Right renal pelvis (tissue), 4 donors: Measurements from ENCODE around the gene QRFP. TPM values are rescaled to one million over a fixed set of nuclear protein-coding genes. Genes with fewer than 3 reads are reported as not detected.
A peak's percentile ranks its signal among the peaks of the same experiment; 100 is the strongest.

Experiments
- DNase-seq, 4 donors: peaks; one replicate each; pipeline ENCODE4 v3.0.0-alpha.2; 2013; ENCODE audit warnings: low read depth in 4 of 4, low spot score in 3 of 4, missing footprints in 1 of 4
- polyA plus RNA-seq, 4 donors: library from polyadenylated mRNA; unstranded; fragments of 120-200 nt; gene quantifications; one replicate each; pipeline ENCODE4 v1.2.1, GENCODE V29; 2013; ENCODE audit not compliant: insufficient read length in 4 of 4

Gene QRFP
- polyA plus RNA-seq, 4 donors = 0.27 to 0.38 (median 0.30) TPM

DNA sequence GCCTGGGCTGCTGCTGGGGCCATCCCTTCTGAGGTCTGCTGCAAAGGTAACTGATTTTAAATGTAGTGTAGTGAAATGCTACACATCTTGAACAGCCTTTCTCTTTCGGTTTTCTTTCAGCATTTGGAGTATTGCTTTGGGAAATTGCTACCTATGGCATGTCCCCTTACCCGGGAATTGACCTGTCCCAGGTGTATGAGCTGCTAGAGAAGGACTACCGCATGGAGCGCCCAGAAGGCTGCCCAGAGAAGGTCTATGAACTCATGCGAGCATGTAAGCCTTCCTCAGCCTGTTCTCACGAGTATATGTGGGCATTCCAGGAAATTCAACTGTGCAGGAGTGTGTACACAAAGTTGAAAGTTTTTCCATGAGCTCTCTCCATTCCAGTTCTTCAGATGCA, 18.3 kb downstream of the QRFP start:
- DNase-seq = no peak

DNA sequence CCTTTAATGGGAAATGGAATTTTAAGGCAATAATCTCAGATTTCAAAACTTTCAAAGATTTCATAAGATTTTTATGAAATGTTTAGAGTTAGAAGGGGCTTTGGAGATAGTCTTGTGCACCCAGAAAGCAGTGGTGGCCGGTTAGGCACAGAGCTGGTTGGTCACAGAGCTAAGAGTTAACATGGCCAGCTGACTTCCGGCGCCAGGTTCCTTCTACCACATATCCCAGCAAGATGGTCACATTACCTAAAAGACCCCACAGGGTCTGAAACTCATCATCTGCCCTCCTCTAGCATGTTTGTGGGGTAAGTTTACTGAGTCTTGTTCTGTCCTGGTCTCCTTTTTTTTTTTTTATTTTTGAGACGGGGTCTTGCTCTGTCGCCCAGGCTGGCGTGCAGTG, 19.3 kb downstream of the QRFP start:
- DNase-seq = no peak

DNA sequence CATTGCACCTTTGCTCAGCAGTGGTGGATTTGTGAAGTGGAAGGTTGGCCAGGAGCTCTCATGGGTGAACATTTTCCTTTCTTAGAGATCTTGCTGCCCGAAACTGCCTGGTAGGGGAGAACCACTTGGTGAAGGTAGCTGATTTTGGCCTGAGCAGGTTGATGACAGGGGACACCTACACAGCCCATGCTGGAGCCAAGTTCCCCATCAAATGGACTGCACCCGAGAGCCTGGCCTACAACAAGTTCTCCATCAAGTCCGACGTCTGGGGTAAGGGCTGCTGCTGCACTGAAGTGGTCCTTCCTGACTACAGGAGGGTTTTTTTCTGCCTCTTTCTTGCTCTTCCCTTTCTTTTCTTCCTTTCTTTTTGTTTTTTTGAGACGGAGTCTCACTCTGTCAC, 21.8 kb downstream of the QRFP start:
- no peak for DNase-seq

DNA sequence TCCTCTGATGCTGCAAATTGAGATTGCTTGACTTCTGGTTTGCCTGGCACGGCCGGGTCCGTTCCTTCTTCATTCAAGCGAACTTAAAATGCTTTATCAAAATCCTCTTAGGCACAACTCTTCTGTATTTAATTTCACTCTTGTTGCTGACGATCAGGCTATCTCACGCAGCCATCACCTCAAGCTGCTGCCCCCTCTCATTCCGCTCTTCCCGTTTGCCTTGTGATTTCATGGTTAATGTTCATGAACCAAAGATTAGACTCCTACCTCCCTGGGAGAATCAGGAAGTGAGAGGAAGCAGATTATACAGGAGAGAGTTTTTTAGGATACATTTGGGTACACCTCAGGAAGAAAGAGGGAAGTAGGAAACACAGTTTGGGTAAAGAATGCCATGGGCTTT, 22.6 kb downstream of the QRFP start:
- DNase-seq = no peak

DNA sequence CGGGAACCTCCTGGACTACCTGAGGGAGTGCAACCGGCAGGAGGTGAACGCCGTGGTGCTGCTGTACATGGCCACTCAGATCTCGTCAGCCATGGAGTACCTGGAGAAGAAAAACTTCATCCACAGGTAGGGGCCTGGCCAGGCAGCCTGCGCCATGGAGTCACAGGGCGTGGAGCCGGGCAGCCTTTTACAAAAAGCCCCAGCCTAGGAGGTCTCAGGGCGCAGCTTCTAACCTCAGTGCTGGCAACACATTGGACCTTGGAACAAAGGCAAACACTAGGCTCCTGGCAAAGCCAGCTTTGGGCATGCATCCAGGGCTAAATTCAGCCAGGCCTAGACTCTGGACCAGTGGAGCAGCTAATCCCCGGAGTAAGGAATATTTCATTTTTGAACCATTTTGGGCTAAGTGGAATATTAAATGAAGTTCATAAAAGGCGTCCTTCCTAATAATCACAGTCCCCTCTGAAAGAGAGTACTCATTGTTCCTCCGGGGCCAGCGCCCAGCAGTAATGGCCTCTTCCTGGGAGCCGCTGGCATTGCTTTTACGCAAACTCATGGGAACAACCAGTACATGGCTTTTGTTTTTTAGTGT, 23.6 kb downstream of the QRFP start:
- DNase-seq = no peak

DNA sequence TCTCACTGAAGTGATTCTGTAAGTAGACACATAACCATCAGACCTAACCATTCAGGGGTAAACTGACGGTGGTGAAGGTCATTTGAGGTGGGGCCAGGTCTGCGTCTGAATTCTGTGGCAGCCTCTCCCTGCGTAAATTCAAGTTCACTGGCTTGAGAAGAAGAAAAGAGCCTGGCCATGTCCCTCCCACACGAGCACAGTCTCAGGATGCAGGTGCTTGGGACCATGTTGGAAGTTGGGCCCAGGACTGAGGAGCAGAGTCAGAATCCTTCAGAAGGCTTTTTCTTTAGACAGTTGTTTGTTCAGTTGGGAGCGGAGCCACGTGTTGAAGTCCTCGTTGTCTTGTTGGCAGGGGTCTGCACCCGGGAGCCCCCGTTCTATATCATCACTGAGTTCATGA, 24.1 kb downstream of the QRFP start:
- DNase-seq = no peak

DNA sequence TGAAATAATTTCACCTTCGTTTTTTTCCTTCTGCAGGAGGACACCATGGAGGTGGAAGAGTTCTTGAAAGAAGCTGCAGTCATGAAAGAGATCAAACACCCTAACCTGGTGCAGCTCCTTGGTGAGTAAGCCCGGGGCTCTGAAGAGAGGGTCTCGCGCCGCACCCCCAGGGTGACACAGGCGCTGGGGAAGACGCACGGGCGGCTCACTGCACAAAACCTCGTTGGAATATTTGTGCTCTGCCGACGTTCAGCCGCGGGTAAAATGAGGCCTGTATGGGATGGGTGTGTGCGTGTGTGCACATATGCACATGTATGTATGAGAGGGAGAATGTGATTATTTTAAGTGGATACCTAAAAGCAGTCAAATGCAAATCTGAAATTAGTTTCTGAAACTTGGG, 24.5 kb downstream of the QRFP start:
- DNase-seq = no peak

DNA sequence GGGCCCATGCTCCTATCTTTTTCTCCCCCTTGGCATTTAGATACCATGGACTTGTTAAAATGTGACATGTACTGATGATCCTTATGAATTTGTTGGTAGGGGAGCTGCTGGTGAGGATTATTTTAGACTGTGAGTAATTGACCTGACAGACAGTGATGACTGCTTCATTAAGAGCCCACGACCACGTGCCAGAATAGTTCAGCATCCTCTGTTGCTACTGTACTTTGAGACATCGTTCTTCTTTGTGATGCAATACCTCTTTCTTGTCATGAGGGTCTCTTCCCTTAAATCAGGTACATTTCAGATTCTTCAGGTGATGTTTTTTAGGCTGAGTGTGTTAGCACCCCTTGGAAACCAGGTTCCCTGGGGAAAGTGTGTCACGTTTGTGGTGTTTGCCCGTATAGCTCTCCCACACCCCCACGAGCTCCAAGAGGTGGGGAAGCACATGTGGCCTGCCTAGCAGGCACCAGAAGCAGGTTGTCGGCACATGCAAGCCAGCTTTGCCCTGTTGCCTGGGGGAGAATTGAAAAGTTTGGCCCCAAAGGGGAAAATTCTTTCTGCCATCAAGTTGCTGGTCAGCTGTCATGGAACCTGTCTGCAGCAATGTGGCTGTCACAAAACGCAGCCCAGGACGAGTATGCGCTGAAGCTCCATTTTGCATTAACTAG, 25.1 kb downstream of the QRFP start:
- DNase-seq = no peak

DNA sequence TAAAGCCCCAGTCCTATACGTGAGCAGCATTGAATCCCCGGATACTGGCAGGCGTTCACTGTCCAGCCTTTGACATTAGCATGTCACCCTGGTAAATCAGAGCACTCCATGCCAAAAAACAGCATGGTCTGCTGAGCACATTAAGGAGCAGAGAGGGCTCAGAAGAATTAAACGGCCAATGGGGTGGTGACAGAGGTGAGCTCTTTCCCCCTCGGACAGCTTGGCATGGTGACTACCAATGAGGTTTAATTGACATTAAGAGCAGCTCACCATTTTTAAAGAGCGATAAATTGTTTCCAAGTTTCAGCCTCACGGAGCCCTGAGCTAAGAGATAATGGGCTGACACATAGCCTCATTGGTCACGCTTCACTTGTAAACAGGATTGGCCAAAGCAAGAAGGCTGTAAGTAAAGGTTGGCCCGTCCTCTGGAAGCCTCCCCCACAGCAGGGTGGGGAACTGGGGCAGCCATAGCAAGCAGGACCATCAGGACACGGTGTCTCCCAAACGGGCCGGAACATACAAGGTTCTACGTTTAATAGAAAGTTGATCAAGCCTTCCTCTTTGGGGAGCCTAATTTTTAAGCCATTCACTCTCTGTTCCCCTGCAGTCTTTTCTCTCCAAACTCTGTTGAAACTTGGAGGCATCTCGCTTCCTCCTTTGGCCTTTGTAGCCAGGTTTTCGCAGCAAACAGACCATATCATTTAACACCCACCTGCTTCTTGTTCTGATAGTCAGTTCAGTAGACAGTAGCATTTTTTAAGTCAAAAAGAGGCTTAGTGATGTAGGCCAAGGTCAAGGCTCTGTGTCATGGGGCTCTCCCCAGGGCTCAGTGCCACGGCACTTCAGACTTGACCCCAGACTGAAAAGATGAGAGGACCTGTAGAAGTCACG, 25.9 kb downstream of the QRFP start:
- DNase-seq = no peak

DNA sequence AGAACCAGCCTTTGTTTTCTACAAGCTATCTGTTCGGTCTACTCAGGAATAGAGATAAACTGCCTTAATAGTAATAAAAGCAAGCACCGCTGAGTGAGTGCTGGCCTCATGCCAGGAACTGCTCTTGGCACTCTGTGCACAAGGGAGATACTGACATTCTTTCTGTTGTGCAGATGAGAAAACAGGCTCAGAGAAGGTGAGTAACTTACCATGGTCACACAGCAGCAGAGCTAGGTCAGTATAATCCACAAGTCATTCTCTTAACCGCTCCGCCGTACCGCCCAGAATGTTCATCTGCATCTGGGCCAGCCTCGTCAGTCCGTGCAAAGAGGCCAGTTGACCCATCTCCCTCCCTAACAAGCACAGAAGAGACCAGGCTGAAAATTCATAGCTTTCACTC, 27.4 kb downstream of the QRFP start:
- no peak for DNase-seq

DNA sequence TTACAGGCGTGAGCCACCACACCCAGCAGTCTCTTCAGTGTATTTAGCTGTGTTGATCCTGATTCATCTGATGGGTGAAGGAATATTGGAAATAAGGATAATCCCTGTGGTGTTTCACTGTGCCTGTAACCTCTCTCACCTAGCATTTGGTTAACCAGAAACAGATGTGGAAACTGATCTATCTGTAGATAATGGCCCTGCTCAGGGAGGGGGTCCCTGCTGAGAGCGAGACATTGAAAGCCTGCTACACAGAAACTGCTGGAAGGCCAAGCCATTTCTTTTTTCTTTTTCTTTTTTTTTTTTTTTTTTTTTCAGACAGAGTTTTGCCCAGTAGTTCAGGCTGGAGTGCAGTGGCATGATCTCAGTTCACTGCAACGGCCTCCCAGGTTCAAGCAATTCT, 28.4 kb downstream of the QRFP start:
- DNase-seq = no peak

DNA sequence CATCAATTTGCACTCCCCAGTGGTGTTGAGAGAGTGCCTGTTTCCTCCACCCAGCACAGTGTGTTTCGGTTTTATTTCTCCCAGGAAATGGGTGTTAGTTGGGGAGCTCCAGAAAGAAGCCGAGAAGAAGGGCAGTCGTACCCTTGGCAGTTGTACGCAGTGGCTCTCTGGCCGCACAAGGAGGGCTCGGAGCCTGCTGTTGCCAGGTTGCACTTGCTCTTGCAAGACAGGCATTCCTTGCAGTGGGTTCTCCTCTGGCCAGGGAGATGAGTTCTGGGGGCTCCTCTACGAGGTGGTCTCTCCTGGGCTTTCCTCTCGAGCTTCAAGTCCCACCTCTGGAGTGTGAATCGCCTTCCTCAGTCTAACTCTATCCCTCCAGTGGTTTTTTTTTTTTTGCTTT, 29.1 kb downstream of the QRFP start:
- DNase-seq = no peak

DNA sequence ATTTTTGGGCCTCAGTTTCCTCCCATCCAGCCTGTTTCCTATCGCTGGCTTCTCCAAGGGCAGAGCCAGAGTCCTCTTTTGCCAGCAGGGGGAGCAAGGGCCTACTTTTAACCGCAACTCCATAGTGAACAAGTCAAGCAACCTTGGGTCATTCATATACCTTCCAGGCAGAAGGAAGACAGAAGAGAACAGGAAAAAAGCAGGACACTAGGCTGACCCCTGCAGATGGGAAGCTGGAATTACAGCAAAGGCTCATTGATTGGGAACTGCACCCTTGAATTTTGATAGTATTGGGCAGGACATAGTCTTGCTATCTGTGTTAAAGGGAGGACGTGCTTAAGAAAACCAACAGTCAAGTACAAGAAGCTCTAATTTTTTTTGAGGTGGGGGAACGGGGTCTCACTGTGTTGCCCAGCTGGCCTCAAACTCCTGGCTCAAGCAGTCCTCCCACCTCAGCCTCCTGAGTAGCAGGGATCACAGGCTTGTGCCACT, 30.1 kb downstream of the QRFP start:
- peak in 3 of 4 donors; percentile 63 to 74 (median 68) for DNase-seq

DNA sequence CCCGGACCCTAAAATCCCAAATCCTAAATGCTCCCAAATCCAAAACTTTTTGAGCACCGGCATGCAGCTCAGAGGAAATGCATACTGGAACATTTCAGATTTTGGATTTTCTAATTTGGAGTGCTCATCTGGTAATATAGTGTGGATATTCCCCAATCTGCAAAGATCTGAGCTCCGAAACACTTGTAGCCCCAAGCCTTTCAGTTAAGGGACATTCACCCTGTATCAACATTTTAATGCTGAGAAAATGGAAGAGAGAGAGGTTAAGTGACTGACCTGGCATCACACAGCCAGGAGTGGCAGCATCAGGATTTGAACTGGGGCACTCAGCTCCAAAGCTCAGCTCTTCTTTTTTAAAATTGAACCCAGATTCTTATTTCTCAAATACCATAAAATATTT, 30.7 kb downstream of the QRFP start:
- DNase-seq = no peak

DNA sequence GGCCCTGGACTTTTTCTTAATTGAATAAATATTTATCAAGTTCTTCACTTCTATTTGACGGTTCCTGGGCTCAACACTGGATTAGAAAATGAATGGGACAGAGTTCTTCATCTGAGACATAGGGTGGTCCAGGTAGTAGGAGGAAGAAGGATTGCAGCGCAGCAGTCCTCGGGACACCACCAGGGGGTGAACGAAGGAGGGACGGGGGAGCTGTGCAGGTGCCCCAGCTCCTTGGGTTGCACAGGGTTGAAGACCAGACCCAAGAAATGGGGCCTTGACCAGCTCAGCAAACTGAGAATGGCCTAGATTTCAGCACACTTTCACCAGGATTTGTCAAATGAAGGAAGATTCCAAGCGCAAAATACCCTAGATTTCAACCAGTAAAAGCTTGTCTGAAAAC, 32.1 kb downstream of the QRFP start:
- no peak for DNase-seq

DNA sequence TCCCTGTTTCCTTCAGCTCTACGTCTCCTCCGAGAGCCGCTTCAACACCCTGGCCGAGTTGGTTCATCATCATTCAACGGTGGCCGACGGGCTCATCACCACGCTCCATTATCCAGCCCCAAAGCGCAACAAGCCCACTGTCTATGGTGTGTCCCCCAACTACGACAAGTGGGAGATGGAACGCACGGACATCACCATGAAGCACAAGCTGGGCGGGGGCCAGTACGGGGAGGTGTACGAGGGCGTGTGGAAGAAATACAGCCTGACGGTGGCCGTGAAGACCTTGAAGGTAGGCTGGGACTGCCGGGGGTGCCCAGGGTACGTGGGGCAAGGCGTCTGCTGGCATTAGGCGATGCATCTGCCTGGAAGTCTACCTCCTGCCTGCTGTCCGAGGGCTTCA, 33.9 kb downstream of the QRFP start:
- DNase-seq = no peak

DNA sequence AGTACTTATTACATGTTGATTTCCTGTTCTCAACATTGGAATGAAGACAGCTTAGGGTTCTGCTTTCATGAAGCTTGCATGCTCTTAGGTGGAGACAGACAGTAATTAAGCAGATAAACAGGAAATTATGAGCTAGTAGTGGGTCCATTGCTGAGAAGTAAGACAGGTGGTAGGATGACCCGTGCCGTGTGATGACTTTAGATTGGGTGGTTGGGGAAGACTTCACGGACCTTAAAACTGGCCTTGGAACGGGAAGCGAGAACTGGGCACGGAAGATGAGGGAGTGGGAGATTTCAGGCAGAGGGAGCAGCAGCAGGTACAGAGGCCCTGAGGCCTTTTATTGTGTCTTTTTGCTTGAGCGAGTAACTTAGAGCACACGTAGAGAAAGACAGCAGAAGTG, 34.4 kb downstream of the QRFP start:
- no peak for DNase-seq

DNA sequence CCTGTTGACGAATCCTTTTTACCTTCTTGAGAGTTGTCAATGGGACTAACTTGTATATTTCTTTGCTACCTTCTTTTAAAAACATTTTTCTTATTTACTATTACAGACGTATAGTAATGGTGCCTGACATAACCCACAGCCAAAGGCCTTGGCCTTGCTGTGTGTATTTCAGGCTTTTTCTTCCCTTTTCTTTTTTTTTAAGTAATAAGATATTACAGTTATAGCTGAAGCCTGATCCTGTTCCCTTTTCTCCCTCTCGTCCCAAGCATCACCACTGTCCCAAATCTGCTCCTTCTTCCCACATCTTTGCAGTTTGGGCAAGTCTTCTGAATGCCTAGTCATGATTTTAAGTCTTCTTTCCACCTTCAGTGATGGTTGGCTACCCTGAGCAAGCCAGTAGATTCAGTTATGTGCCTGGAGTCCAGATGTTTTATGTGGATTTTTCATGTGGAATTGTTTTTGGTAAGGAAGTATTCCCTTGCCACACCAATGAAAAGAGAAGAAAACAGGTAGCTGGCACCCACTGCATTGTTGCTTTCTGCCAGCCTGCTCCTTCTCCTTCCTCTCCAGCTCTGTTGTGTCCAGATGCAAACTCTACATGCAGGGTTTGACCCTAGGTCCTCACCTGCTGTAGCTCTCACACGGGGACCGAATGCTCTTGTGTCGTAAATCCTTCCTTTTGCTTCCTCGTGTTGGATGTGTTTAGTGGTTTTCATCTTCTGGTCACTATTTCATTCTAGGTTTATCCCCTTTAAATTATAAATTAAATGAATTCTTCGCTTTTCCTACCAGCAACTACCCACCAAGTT, 35.0 kb downstream of the QRFP start:
- no peak for DNase-seq

DNA sequence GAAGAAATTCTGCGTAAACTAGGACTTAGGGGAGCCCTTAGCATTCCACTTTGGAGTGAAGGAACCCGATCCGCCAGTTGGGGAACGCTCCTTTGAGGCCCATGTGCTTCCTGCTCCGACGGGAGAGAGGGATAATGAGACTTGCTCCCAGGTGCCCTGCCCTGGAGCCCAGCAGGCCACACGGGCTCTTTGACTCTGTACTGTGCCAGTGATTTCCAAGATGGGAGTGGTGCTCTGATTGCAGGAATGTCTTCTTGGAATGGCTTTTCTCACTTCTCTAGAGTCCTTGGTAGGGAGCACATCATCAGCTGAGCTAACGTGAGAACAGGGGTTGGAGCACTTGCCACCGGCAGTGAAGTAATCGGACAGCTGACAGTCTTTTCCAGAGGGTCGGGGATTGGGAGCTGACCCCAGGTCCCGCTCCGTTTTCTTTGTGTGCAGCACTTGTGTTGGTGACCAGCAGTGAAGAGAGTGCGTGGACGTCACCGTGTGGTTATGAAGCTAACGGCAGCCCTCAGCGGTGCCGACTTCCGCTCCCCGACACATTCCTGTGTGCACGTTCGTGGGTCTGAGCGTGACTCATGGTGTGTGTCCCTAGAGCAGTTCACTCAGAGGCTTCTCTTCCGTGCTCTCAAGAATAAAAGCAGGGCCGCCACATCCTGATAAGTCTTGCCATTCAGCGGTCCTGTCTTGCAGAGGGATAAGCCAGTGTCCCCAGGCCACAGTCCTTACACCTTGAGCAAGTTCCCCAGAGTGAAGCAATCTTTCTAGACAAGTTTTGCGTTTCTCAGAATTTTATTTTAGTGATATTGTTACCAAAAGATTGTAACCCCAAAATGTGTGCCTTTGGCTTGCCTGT, 35.9 kb downstream of the QRFP start:
- DNase-seq = no peak
